ENCODE results near the gene VTI1A. TPM values are rescaled to one million over a fixed set of nuclear protein-coding genes. Genes with fewer than 3 reads are reported as not detected.

Gene VTI1A
- total and polyA plus RNA-seq, 2 of the 8 experiments (the other 6 are each of a cell fraction or from before 2014, with no cell fraction given): 6.0 to 20.0 TPM

DNA sequence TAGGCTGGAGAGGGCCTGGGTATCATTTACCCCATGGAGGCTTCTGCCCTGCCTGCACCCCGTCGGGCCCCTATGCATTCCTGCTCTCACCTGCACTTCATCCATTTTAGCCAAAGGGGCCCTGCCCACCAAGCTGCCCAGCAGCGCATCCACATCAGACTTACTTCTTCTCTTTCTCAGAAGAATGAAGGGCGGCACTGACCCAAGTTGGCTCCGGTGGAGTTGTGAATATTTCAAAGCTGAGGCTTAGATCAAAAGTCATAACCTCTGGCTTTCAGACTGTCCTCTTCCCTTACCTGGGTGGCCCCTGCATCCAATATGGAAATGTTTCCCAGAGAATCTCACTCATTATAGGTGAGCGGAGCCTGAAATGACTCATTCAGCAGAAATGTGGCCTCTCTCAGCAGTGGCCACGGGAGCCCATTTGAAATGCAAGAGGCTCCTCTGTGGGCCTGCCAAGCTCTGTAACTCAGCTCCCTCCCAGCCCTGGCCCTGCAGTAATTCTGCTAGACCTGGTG lies 385.4 kb downstream of the VTI1A start:
- peak; percentile 96 for FAIRE-seq
- H3K4me2 ChIP-seq (ENCODE audit: insufficient read depth in 1 of 2, low read depth in 2 of 2, low read length in 2 of 2): peak overlapping the region; percentile 63 to 68
- peak; percentile 98 for TF ChIP-seq JUN (IDR thresholded peaks at IDR 0.05; ENCODE audit: low read depth, low read length)
- TF ChIP-seq POLR2A (IDR thresholded peaks at IDR 0.05; ENCODE audit: control extremely low read depth in 1 of 2, low read depth in 2 of 2, low read length in 2 of 2): 0 out of 3 replicates have a peak, but pooled peaks of 1 of the 2 experiments have one; percentile 41
- TF ChIP-seq RBBP5 (IDR thresholded peaks at IDR 0.05; ENCODE audit: borderline replicate concordance, low read depth, low read length): peak; percentile 63; the same call in 1 of the 2 replicates
- TF ChIP-seq EGR1 (IDR thresholded peaks at IDR 0.05; ENCODE audit: borderline replicate concordance, low read depth, low read length): peak; percentile 59; the same call in 1 of the 2 replicates
- peak; percentile 79; the same call in 1 of the 2 replicates for TF ChIP-seq YY1 (IDR thresholded peaks at IDR 0.05; ENCODE audit: low read depth, low read length)
- no peak for TF ChIP-seq CHD1 (IDR thresholded peaks at IDR 0.05; ENCODE audit: low read depth, low read length)
- 0 out of 2 replicates have a peak, but pooled peaks have one; percentile 32 for TF ChIP-seq CEBPB (IDR thresholded peaks at IDR 0.05; ENCODE audit: low read depth, low read length)
- TF ChIP-seq GABPA (IDR thresholded peaks at IDR 0.05; ENCODE audit: borderline replicate concordance, insufficient read depth, low read length): no peak
- TF ChIP-seq TEAD4 (IDR thresholded peaks at IDR 0.05; ENCODE audit: low read depth, low read length): peak; percentile 94

More for the DNA sequence above, 385.4 kb downstream of the VTI1A start:
- Histone ChIP-seq H2AK5ac (ENCODE audit: low read depth, low read length) (no peak overlapping the region), H3K4ac (replicated peaks; ENCODE audit: insufficient read length, low read depth, low read length) (no peak overlapping the region), H3K14ac (ENCODE audit: insufficient read length) (no peak overlapping the region), H3K23me2 (ENCODE audit: low read depth, low read length) (no peaks in the 10 kb centered on the region), H3K9ac (replicated peaks in 1 of 4; ENCODE audit: extremely low read depth in 1 of 4, low read depth in 3 of 4, low read length in 3 of 4) (no peak overlapping the region; a peak in 1 of 7 replicates), H3K79me1 (ENCODE audit: low read depth, low read length) (no peaks in the 10 kb centered on the region), H4K5ac (ENCODE audit: insufficient read length, low read depth, low read length) (peak overlapping the region; percentile 74), H3K4me3 (ENCODE audit: extremely low read depth in 1 of 4, insufficient read depth in 2 of 4, low read depth in 3 of 4, low read length in 4 of 4) (peak overlapping the region in 3 of 4 experiments; percentile 23 to 50 (median 36); a peak in 5 of 8 replicates), H3K79me2 (ENCODE audit: control insufficient read depth in 1 of 2, insufficient read depth in 2 of 2, low read length in 2 of 2) (no peaks in the 10 kb centered on the region), H2AFZ (ENCODE audit: low read length) (no peak overlapping the region), H4K20me1 (replicated peaks in 1 of 2; ENCODE audit: control insufficient read depth in 1 of 2, insufficient read depth in 2 of 2, low read length in 2 of 2) (no peaks in the 10 kb centered on the region), H3K27ac (ENCODE audit: low read depth, low read length) (peak overlapping the region; percentile 65; the same call in 1 of the 2 replicates), H3K56ac (replicated peaks; ENCODE audit: insufficient read length, low read depth, low read length) (no peak overlapping the region), H4K91ac (replicated peaks; ENCODE audit: insufficient read length, low read length) (no peak overlapping the region), H3K18ac (ENCODE audit: extremely low read depth, low read length) (peak overlapping the region; percentile 71), H3K23ac (ENCODE audit: insufficient read length) (no peak overlapping the region), H3K36me3 (ENCODE audit: control insufficient read depth in 2 of 4, insufficient read depth in 4 of 4, low read length in 3 of 4) (no peaks in the 10 kb centered on the region), H3K9me3 (ENCODE audit: insufficient read depth in 2 of 2, low read depth in 1 of 2, low read length in 1 of 2) (no peaks in the 10 kb centered on the region), H2BK15ac (ENCODE audit: low read length) (no peak overlapping the region), H2BK120ac (replicated peaks; ENCODE audit: low read depth, low read length) (no peak overlapping the region), H3K4me1 (replicated peaks in 1 of 4; ENCODE audit: control insufficient read depth in 3 of 4, insufficient read depth in 4 of 4, low read length in 3 of 4) (peaks cover 11 to 30% (median 19%) of the 10 kb centered on the region in 4 experiments), H2BK5ac (ENCODE audit: low read depth, low read length) (peak overlapping the region; percentile 76; the same call in 1 of the 2 replicates), H2BK20ac (ENCODE audit: low read length) (peak overlapping the region; percentile 40; the same call in 1 of the 2 replicates), H4K8ac (ENCODE audit: extremely low read depth, insufficient read depth, low read length) (peak overlapping the region; percentile 66; the same call in 1 of the 2 replicates), H2BK12ac (ENCODE audit: low read depth, low read length) (peak overlapping the region; percentile 13; the same call in 1 of the 2 replicates), H3K27me3 (replicated peaks in 1 of 4; ENCODE audit: control insufficient read depth in 3 of 4, extremely low read depth in 1 of 4, insufficient read depth in 3 of 4, low read length in 3 of 4) (no peaks in the 10 kb centered on the region; a peak in 1 of 7 replicates)
- WGBS, 2 experiments (ENCODE audit: extremely low coverage in 1 of 2, insufficient coverage in 1 of 2, insufficient read length in 1 of 2, insufficient replicate concordance in 2 of 2, low coverage in 1 of 2, low lambda C conversion rate in 2 of 2, missing lambda C conversion rate in 1 of 2): 2% methylated on average over 7 of the region's 7 CpGs; no CpG with 5 or more reads in 1 of the 2 experiments
- POLR2A ChIA-PET (ENCODE audit: partially characterized antibody): interaction anchor here (0.9 to 2.3 kb wide), 13 partner anchors 10 to 339 kb away, joined by 3 to 16 read pairs (median 5); no protein-coding TSS in a partner anchor
- CTCF ChIA-PET (ENCODE audit: partially characterized antibody): interaction anchor here (1.2 to 1.7 kb wide), 4 partner anchors 12 to 83 kb away, joined by 3 to 6 read pairs (median 4); no protein-coding TSS in a partner anchor
- DNase-seq (ENCODE audit: low read depth in 1 of 2, low spot score in 2 of 2): peak; percentile 73 to 81
